Endothelial cell of umbilical vein (primary cell): ENCODE results near the gene C17orf50. TPM values are rescaled to one million over a fixed set of nuclear protein-coding genes. Genes with fewer than 3 reads are reported as not detected.

Experiments
- Bru-seq: library from RNA; stranded (reverse); fragments of 400-500 nt; gene quantifications from one replicate; lab custom pipeline; 2021; lab: Mats Ljungman, UMichigan
- BruChase-seq, 2 experiments: library from RNA; stranded (reverse); fragments of 400-500 nt; gene quantifications; one replicate each; lab custom pipeline; 2021; lab: Mats Ljungman, UMichigan
- BruUV-seq: library from RNA; stranded (reverse); fragments of 400-500 nt; replicated peaks from 2 replicates; lab custom pipeline; 2021; lab: Mats Ljungman, UMichigan
- CTCF ChIA-PET: fragments of 300-600, 350-600 bp; sonication (Branson Sonifier 250); formaldehyde crosslinking; loops from one replicate; lab custom pipeline; 2021; ENCODE audit warnings: antibody characterized with exemption, inconsistent platforms; lab: Charles Lee
- POLR2A ChIA-PET: fragments of 300-600, 350-600 bp; sonication (Branson Sonifier 250); formaldehyde crosslinking; loops from one replicate; lab custom pipeline; 2021; ENCODE audit warnings: antibody characterized with exemption, inconsistent platforms; lab: Charles Lee
- DNase-seq: peaks from one replicate; pipeline ENCODE4 v3.0.0-alpha.2; 2011; ENCODE audit warnings: low read depth, low spot score
- FAIRE-seq: peaks from 2 replicates; lab custom pipeline; 2011; peaks lifted over from hg19 to GRCh38; lab: Jason Lieb, UNC
- H2AFZ ChIP-seq: 2 replicates; pipeline ENCODE4 v1.6.0; 2012; ENCODE audit warnings: low read depth, low read length, control low read depth, inconsistent platforms
- H3K27ac ChIP-seq: 2 replicates; pipeline ENCODE4 v1.5.1; 2011; ENCODE audit warnings: low read depth, mild to moderate bottlenecking, control low read depth, low read length, moderate library complexity; ENCODE audit not compliant: insufficient read depth
- H3K27me3 ChIP-seq, 2 experiments: 2 replicates each; pipeline versions ENCODE4 v1.6.0 to v1.6.1; 2011; ENCODE audit warnings: low read length in 2 of 2, mixed read lengths in 1 of 2; ENCODE audit not compliant: control insufficient read depth in 2 of 2, insufficient read depth in 2 of 2
- H3K36me3 ChIP-seq, 2 experiments: 2 replicates in 1 of 2; 3 replicates in 1 of 2; pipeline ENCODE4 v1.5.1; 2011; ENCODE audit warnings: low read length in 2 of 2, mild to moderate bottlenecking in 1 of 2, moderate library complexity in 1 of 2; ENCODE audit not compliant: control insufficient read depth in 2 of 2, insufficient read depth in 2 of 2; ENCODE audit errors: extremely low read depth in 1 of 2
- H3K4me1 ChIP-seq: 3 replicates; pipeline ENCODE4 v1.5.1; 2011; ENCODE audit warnings: mild to moderate bottlenecking, low read length; ENCODE audit not compliant: control insufficient read depth, insufficient read depth; ENCODE audit errors: extremely low read depth
- H3K4me2 ChIP-seq: 2 replicates; pipeline ENCODE4 v1.6.1; 2011; ENCODE audit warnings: low read length, control low read depth, mixed read lengths; ENCODE audit not compliant: insufficient read depth
- H3K4me3 ChIP-seq, 3 experiments: fragments of 200-600 bp in 1 of 3; sonication (generic), shearing (Covaris generic) in 1 of 3; replicated peaks in 1 of 3; 2 replicates each; pipeline ENCODE4 v1.5.1; 2011 to 2016; ENCODE audit warnings: control low read depth in 3 of 3, low read length in 3 of 3, mild to moderate bottlenecking in 2 of 3, inconsistent platforms in 1 of 3, low read depth in 1 of 3, moderate library complexity in 1 of 3; ENCODE audit not compliant: insufficient read depth in 1 of 3
- H3K79me2 ChIP-seq: 2 replicates; pipeline ENCODE4 v1.6.0; 2012; ENCODE audit warnings: low read length, inconsistent platforms; ENCODE audit not compliant: control insufficient read depth, insufficient read depth
- H3K9ac ChIP-seq: replicated peaks from 2 replicates; pipeline ENCODE3; 2011; ENCODE audit warnings: low read length, control low read depth; ENCODE audit not compliant: insufficient read depth; ENCODE audit errors: extremely low read depth
- H3K9me1 ChIP-seq: replicated peaks from 3 replicates; pipeline ENCODE4 v1.6.0; 2011; ENCODE audit warnings: mild to moderate bottlenecking, low read length; ENCODE audit not compliant: control insufficient read depth, insufficient read depth; ENCODE audit errors: extremely low read depth
- H3K9me3 ChIP-seq: replicated peaks from 2 replicates; pipeline ENCODE4 v1.5.1; 2012; ENCODE audit warnings: low read length, inconsistent platforms; ENCODE audit not compliant: control insufficient read depth, insufficient read depth
- H4K20me1 ChIP-seq: replicated peaks from 2 replicates; pipeline ENCODE3; 2011; ENCODE audit warnings: mild to moderate bottlenecking, low read length; ENCODE audit not compliant: control insufficient read depth, insufficient read depth; ENCODE audit errors: extremely low read depth
- EZH2 ChIP-seq: IDR thresholded peaks from 2 replicates; pipeline ENCODE4 v1.6.1; 2012; ENCODE audit warnings: borderline replicate concordance, low read depth, mild to moderate bottlenecking, moderate library complexity, low read length, inconsistent platforms; ENCODE audit not compliant: severe bottlenecking
- FOS ChIP-seq: IDR thresholded peaks from 2 replicates; pipeline ENCODE4 v1.6.1; 2011; ENCODE audit warnings: mild to moderate bottlenecking, low read length, moderate library complexity, borderline replicate concordance; ENCODE audit not compliant: insufficient read depth
- GATA2 ChIP-seq: IDR thresholded peaks from 2 replicates; pipeline ENCODE4 v1.7.0; 2011; ENCODE audit warnings: low read depth, mild to moderate bottlenecking, moderate library complexity, mixed read lengths, low read length; ENCODE audit not compliant: insufficient read length, insufficient read depth
- JUN ChIP-seq: IDR thresholded peaks from 2 replicates; pipeline ENCODE4 v1.6.1; 2011; ENCODE audit warnings: borderline replicate concordance, low read depth; ENCODE audit not compliant: insufficient read length, insufficient read depth
- MYC ChIP-seq: IDR thresholded peaks from one replicate; pipeline ENCODE4 v1.6.1; 2011; ENCODE audit warnings: mild to moderate bottlenecking, low read depth, low read length
- POLR2A ChIP-seq: IDR thresholded peaks from 2 replicates; pipeline ENCODE4 v1.6.1; 2012; ENCODE audit warnings: low read depth, mild to moderate bottlenecking, control low read depth, low read length
- POLR2AphosphoS5 ChIP-seq: IDR thresholded peaks from 2 replicates; pipeline ENCODE4 v1.6.1; 2012; ENCODE audit warnings: low read depth, mild to moderate bottlenecking, control low read depth, low read length, moderate library complexity; ENCODE audit not compliant: insufficient read depth
- dilution Hi-C: fragments of 300-500 bp; cut with MboI; formaldehyde crosslinking; loops from one replicate; pipeline ENCODE4 v1.15.0; 2019; ENCODE audit warnings: low sequenced_read_pairs; ENCODE audit not compliant: extremely low pct_ligation_motif_present
- intact Hi-C: fragments of 100-400 bp; cut with micrococcal nuclease; formaldehyde crosslinking; loops from one replicate; pipeline ENCODE4 v1.10.0; 2022
- long read RNA-seq: library from polyadenylated mRNA; stranded (forward); transcript quantifications from one replicate; pipeline ENCODE4 v2.0.0, GENCODE V29; 2021
- polyA minus RNA-seq, 3 experiments: library from RNA; depleted of rRNA, polyadenylated mRNA; stranded (reverse); fragments of >200 nt; gene quantifications; 1 replicate in 1 of 3; 2 replicates in 2 of 3; pipeline ENCODE4 v1.2.3, GENCODE V29; 2011
- polyA plus RNA-seq, 4 experiments: library from polyadenylated mRNA; depleted of rRNA in 3 of 4; stranded (reverse) in 3 of 4; unstranded in 1 of 4; fragments of >200 nt; gene quantifications; 2 replicates each; pipeline versions ENCODE4 v1.2.1 to v1.2.3, GENCODE V29; 2011 to 2012; ENCODE audit warnings: missing spikeins in 1 of 4
- total RNA-seq: library from RNA; stranded (reverse); gene quantifications from 2 replicates; pipeline ENCODE4 v1.2.3, GENCODE V29; 2021
- TF ChIP-seq, protein P1 (sequence below), 2 donors: IDR thresholded peaks; 1 replicate in 1 of 2; 2 replicates in 1 of 2; pipeline ENCODE4 v1.5.1; 2011; ENCODE audit warnings: low read length in 2 of 2, mild to moderate bottlenecking in 2 of 2, moderate library complexity in 2 of 2, control low read depth in 1 of 2, inconsistent platforms in 1 of 2, low read depth in 1 of 2; ENCODE audit not compliant: insufficient read depth in 1 of 2; ENCODE audit errors: extremely low read depth in 1 of 2
- TF ChIP-seq, protein P2 (sequence below): IDR thresholded peaks from 2 replicates; pipeline ENCODE4 v1.6.1; 2011; ENCODE audit not compliant: insufficient read depth, insufficient read length

Gene C17orf50
- not detected in 2 replicates for total RNA-seq
- 0.15 TPM in 1 of 2 replicates, not detected in the other for polyA plus RNA-seq
- 0.06 TPM in 2 replicates for polyA plus RNA-seq (2011; cell fraction: cytosol; rRNA removed)
- polyA plus RNA-seq (2011; cell fraction: nucleus; rRNA removed), result not detected in 2 replicates
- not detected in 2 replicates for polyA plus RNA-seq (2012)
- not detected in 2 replicates for polyA minus RNA-seq
- polyA minus RNA-seq (2011; cell fraction: cytosol; rRNA and poly(A)+ RNA removed), result not detected
- not detected in 2 replicates for polyA minus RNA-seq (2011; cell fraction: nucleus; rRNA and poly(A)+ RNA removed)
- not detected for Bru-seq, nascent RNA
- not detected for BruChase-seq, experiment 1, labeled RNA remaining after a 6-hour chase
- BruChase-seq, experiment 2, labeled RNA remaining after a 2-hour chase, result not detected
- long read RNA-seq, result 0 reads

DNA sequence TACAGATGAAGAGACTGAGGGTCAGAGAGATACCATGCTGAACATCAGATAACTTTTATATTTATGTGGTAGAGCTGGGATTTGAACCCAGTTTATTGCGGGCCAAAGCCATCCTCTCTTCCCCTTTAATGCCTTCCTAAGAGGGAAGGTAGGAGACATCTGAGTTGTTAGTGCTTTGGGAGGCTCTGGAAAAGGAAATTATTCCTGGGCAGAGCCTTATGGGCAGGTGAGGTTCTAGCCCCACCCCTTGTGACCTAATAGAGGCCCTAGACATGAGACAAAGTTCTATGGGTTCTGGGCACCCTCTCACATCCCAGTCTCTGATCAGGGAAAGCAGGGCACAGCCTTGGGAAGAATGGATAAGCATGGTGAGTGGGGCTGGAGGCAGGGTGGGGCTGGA, at the start of gene C17orf50:
C17orf50 (plus strand) TSS at position 301 of the 400 bp plus-strand sequence; CDS start at position 356, 55 bp downstream.
- ChIA-PET POLR2A (no interaction called here), CTCF (interaction anchor here (1.5 to 1.9 kb wide), 3 partner anchors 12 to 44 kb away, joined by 3 to 8 read pairs (median 5); no protein-coding TSS in a partner anchor)
- Histone ChIP-seq H3K4me3 (no peak within 1 kb of the TSS), H3K36me3 (no peaks in the 10 kb centered on the region), H3K9ac (no peak within 1 kb of the TSS), H3K27me3 (peaks cover 0 to 4% of the 10 kb centered on the region in 2 experiments), H2AFZ (no peak within 1 kb of the TSS), H4K20me1 (no peaks in the 10 kb centered on the region), H3K27ac (no peak within 1 kb of the TSS), H3K79me2 (no peaks in the 10 kb centered on the region), H3K9me1 (no peaks in the 10 kb centered on the region), H3K4me1 (peaks cover 7% of the 10 kb centered on the region), H3K4me2 (no peak within 1 kb of the TSS), H3K9me3 (no peaks in the 10 kb centered on the region)
- TF ChIP-seq JUN, result no peak
- no peak for TF ChIP-seq POLR2AphosphoS5
- intact Hi-C loops, result no loop called here
- no peak for FAIRE-seq
- DNase-seq, result no peak
- dilution Hi-C loops, result no loop called here
- no TSS peak for BruUV-seq

DNA sequence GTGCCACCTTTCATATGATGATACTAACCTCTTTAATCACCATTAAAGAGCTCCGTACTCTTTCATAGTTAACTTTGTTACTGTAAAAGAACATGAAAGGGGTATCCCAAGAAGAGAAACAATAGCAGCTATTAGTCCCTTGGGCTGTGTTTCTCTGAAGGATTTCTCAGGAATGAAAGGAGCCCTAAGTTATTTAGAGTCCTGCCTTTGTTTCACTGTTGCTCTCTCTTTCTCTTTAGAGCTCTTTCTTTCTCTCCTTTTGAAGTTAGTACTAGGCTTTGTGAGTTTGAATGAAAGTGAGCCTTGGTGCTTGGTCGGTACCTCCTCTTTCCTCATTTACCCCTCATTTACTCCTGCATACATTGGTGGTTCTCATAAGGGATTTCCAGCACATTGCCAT, 49.7 kb upstream of the C17orf50 start:
- BruUV-seq, result no TSS peak
- Histone ChIP-seq H3K4me2 (no peak overlapping the region), H4K20me1 (peaks cover 2% of the 10 kb centered on the region), H3K4me1 (peaks cover 15% of the 10 kb centered on the region), H3K36me3 (peaks cover 11 to 14% of the 10 kb centered on the region in 2 experiments), H3K9ac (no peak overlapping the region), H3K4me3 (no peak overlapping the region), H3K27ac (no peak overlapping the region), H3K9me1 (no peaks in the 10 kb centered on the region), H2AFZ (no peak overlapping the region), H3K27me3 (no peaks in the 10 kb centered on the region), H3K9me3 (no peaks in the 10 kb centered on the region), H3K79me2 (no peaks in the 10 kb centered on the region)
- DNase-seq (no peak), FAIRE-seq (no peak)
- POLR2A ChIA-PET, result no interaction called here
- intact Hi-C loops (no loop called here), dilution Hi-C loops (no loop called here)
- CTCF ChIA-PET, result interaction anchor here (1.1 to 1.8 kb wide), 6 partner anchors 8 to 98 kb away, joined by 3 to 5 read pairs (median 3); no protein-coding TSS in a partner anchor
- TF ChIP-seq EZH2 (no peak), FOS (no peak), JUN (no peak), GATA2 (no peak), POLR2AphosphoS5 (no peak), MYC (no peak), POLR2A (no peak)
- TF ChIP-seq, protein P1, sequence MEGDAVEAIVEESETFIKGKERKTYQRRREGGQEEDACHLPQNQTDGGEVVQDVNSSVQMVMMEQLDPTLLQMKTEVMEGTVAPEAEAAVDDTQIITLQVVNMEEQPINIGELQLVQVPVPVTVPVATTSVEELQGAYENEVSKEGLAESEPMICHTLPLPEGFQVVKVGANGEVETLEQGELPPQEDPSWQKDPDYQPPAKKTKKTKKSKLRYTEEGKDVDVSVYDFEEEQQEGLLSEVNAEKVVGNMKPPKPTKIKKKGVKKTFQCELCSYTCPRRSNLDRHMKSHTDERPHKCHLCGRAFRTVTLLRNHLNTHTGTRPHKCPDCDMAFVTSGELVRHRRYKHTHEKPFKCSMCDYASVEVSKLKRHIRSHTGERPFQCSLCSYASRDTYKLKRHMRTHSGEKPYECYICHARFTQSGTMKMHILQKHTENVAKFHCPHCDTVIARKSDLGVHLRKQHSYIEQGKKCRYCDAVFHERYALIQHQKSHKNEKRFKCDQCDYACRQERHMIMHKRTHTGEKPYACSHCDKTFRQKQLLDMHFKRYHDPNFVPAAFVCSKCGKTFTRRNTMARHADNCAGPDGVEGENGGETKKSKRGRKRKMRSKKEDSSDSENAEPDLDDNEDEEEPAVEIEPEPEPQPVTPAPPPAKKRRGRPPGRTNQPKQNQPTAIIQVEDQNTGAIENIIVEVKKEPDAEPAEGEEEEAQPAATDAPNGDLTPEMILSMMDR (IDR thresholded peaks at IDR 0.05; ENCODE audit: extremely low read depth in 1 of 2, insufficient read depth in 1 of 2, low read depth in 1 of 2, low read length in 2 of 2), result no peak
- TF ChIP-seq, protein P2, sequence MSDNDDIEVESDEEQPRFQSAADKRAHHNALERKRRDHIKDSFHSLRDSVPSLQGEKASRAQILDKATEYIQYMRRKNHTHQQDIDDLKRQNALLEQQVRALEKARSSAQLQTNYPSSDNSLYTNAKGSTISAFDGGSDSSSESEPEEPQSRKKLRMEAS, result no peak
